Pulmonary artery endothelial cell (primary cell): Measurements from ENCODE around the gene MKLN1. TPM values are rescaled to one million over a fixed set of nuclear protein-coding genes. Genes with fewer than 3 reads are reported as not detected.

Source experiments
- DNase-seq: peaks from one replicate; pipeline ENCODE4 v3.0.0-alpha.2; 2011; ENCODE audit warnings: low read depth, low spot score
- total RNA-seq: library from RNA; depleted of rRNA; stranded (reverse); fragments of >200 nt; gene quantifications from 2 replicates; pipeline ENCODE4 v1.2.3, GENCODE V29; 2014

MKLN1 gene
- total RNA-seq, 1 donor from 2014 or later: 16.6 TPM

DNA sequence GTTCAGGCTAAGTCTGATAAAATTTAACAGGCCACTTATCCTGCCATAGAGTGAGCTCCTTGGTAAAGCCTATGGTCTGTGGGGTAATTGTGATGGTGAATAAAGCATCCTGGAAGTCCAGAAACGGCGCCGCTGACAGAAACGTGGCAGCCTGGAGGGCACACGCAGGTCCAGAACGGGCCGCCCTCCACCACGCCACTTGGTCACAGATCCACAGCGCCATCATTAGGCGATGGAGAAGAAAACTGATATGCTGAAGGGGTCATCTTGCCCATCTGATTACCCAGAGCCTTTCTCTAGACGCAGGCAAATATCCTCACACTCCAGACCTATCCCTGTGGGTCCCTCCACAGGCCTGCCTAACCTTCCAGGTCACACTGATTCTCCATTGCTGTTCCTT is 190.9 kb downstream of the MKLN1 start:
- no peak for DNase-seq

DNA sequence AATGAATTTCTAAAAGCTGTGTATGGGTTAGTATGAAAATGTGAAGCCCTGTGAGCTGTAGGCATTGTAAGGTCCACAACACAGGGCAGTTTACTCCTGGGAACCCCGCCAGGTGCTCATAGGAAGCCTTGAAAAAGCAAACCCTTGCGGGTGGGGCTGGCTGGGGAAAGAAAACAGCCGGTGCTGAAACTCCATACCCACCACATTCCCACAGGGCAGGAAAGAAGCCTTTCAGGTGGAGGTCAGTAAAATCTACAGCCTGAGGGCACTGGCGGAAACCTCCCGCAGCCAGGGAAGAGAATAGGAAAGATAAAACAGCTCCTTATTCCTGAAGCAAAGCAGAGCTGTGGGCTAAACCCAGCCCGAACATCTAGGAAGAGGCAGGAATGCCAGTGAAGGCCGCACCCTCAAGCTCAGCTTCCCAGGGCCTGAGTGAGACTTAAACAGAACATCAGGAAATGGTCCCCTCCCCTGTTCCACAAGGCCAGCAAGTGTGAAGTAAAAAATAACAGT is 194.0 kb downstream of the MKLN1 start:
- DNase-seq: no peak

DNA sequence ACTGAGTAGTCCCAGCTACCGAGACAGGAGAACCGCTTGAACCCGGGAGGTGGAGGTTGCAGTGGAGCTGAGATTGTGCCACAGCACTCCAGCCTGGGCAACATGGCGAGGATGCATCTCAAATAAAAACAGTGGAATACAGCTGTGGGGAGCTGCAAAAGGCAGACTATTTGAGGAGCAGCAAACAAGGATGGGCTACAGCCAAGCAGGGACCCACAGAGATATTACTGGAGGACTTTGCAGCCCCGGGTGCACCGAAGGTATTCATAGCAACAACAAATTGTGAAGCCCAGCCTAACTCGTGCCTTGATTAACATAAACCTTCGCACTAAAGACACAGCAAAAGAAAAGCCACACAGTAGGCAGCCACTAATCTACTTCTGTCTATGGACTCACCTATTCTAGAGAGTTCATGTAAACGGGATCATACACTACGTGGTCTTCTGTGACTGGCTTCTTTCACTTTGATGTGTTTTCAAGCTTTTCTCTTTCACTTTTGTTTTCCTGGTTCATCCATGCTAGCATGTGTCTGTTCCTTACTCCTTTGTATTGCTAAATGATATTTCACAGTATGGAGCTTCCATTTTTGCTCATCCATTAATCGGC is 194.8 kb downstream of the MKLN1 start:
- DNase-seq: no peak

GRCh38 chr7:131524115-131524514 is 196.4 kb downstream of the MKLN1 start:
- no peak for DNase-seq

DNA sequence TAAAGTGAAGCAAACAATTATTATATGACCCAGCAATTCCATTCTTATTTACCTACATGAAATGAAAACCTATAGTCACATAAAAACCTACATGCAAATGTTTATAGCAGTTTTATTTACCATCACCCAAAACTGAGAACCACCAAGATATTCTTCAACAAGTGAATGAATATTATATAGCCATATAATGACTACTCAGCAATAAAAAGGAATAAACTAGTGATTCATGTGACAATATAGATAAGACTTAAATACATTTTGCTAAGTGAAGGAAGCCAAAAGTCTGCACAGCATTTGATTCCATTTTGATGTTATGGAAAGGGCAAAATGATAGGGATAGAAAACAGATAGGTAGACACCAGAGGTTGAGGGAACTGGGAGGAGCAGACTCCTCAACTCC is 197.0 kb downstream of the MKLN1 start:
- no peak for DNase-seq

DNA sequence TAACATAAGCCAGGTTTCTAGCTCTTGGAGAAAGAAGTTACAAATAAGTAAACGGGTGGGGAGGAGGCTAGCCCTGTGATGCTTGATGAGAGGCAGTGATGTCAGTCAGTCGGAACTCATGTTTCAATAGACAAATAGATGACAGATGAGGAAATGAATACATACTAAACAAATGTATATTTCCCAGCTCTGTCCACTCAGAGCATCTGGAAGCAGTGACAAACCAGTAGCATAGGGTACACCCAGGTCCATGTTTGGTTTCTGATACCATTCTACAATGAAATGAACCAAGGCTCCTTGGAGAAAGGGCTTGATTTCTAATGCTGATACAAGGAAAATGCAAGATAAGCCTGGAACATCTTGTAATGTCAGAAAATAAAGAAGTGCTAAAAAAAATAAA is 198.1 kb downstream of the MKLN1 start:
- DNase-seq: no peak

DNA sequence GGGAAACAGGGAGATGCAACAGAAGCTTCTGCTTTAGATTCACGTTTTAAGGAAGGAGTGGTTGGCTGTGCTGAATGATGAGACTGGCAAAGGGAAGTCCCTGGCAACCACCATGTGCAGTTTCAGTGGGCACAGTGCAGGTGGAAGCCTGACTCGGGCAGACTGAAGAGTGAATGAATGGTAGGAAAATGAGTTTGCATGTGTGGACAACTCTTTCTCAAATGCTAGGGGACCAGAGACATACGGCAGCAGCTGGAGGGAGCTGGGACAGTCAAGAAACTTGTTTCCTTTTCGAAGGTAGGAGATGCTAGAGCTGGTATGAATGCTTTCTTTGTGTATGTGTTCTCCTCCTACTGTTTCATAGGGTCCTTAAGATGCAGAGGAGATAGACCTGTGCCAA is 199.8 kb downstream of the MKLN1 start:
- no peak for DNase-seq

- no peak for DNase-seq
Observed at GRCh38 chr7:131529179-131529578, 201.5 kb downstream of the MKLN1 start.

DNA sequence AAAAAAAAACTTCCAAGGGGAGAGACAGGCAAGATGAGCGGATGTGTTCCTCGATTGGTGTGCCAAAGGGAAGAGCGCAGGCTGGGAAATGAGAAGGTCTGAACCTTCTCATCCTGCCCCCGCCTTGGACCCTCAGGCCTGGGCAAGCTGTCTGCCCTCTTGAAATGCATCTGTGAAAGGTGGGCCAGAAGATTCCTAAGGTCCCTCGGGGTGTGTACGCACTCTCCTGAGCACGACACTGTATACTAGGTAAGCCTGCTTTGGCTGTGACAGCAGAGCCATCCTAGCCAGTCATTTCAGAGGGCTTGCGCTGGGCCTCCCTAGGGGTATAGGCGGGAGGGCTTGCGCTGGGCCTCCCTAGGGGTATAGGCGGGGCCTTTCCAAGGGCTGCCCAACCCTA is 201.9 kb downstream of the MKLN1 start:
- DNase-seq: no peak

- no peak for DNase-seq
Observed at GRCh38 chr7:131530137-131530536, 202.5 kb downstream of the MKLN1 start.

- no peak for DNase-seq
Observed at GRCh38 chr7:131532570-131533091, 205.0 kb downstream of the MKLN1 start.

GRCh38 chr7:131533151-131533559 is 205.5 kb downstream of the MKLN1 start:
- DNase-seq: no peak

- no peak for DNase-seq
Observed at GRCh38 chr7:131533566-131534561, 206.2 kb downstream of the MKLN1 start.

- no peak for DNase-seq
Observed at GRCh38 chr7:131536361-131536849, 208.7 kb downstream of the MKLN1 start.

- no peak for DNase-seq
Observed at GRCh38 chr7:131537571-131537978, 209.9 kb downstream of the MKLN1 start.

DNA sequence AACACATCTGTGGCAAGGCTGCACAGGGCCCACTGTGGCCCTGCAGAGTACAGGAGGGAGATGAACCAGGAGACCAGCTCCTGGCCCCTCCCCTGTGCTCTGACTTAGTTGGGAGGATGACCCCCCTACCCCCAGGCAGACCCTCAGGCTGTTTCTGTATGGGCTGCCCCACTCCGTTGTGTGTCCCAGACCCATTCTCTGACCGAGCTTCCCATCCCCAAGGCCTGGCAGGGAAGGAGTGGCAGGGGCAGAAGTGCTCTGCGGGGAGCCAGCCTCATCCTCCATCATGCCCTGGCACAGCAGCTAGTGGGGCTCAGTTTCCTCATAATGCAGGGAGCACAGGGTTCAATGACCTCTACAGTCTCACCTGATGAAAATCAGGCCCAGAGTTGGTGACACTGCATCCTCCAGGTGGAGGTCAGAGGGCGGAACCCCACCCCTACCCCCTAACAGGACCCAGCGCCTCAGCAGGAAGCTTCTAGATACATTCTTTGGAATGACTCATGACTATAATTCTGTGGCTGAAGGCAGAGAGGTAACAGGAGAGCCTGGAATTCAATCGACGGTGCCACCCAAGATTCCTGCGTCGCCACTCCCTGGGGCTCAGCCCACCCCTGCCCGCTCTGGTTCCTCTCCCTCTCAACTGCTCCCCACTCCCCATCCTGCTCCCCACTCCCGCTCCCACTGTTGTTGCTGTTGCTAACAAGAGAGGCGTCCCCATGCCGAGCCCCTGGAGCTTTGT is 210.6 kb downstream of the MKLN1 start:
- DNase-seq: no peak

DNA sequence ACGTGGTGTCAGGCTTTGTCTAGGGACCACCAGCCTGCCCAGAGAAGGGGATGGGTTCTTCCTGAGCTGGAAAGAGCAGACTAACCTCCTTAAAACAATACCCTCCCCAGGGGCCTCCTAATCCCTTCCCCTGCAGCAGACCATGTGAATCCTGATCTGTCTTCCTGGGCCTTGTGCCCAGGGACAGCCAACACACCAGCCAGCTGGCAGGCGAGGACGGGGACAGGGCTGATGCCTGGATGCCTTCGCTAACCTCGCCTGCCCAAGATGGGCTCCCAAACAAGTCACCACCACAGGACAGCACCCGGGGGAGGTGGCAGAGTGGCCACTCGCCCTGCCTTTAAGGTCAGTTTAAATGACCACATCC is 211.1 kb downstream of the MKLN1 start:
- no peak for DNase-seq

- DNase-seq: no peak
Observed at GRCh38 chr7:131540491-131541162, 213.0 kb downstream of the MKLN1 start.

GRCh38 chr7:131543298-131543697 is 215.6 kb downstream of the MKLN1 start:
- no peak for DNase-seq

DNA sequence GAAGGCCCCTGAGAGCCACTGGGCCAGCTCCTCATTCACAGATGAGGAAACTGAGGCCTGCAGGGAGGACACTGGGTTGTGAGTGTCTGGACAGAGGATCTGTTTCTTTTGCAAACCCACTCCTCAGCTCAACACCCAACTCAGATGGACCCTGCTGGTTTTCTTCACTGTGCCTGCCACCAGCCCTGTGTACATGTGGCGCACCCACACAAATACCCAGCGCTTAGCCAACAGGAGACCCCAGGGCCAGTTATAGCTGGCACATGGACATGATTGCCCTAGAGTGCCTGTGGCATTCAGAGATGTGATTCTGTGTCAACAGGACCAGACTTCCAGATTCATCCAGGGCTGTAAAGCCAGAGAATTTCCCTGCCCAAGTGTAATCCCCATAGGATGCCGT is 216.3 kb downstream of the MKLN1 start:
- DNase-seq: no peak
